Prostate gland (tissue), 2 donors: ENCODE data around the gene CREBZF. TPM values are rescaled to one million over a fixed set of nuclear protein-coding genes. Genes with fewer than 3 reads are reported as not detected.

Source experiments
- DNase-seq: peaks from one replicate; pipeline ENCODE4 v3.0.0-alpha.2; 2019; ENCODE audit warnings: low spot score
- H3K27ac ChIP-seq, 2 donors: fragments of 200-600 bp; sonication (generic); 2 replicates each; pipeline ENCODE4 v1.5.1; 2017 to 2019
- H3K27me3 ChIP-seq: fragments of 200-600 bp; sonication (generic); replicated peaks from 2 replicates; pipeline ENCODE4 v1.5.1; 2019; ENCODE audit not compliant: insufficient read depth
- H3K36me3 ChIP-seq, 2 donors: fragments of 200-600 bp; sonication (generic); 1 replicate in 1 of 2; 2 replicates in 1 of 2; pipeline versions ENCODE4 v1.5.1 to v1.8.1; 2017 to 2019
- H3K4me1 ChIP-seq: fragments of 200-600 bp; sonication (generic); replicated peaks from 2 replicates; pipeline ENCODE4 v1.5.1; 2019
- H3K4me3 ChIP-seq, 2 donors: fragments of 200-600 bp; sonication (generic); 2 replicates each; pipeline ENCODE4 v1.5.1; 2017 to 2019
- H3K9me3 ChIP-seq: fragments of 200-600 bp; sonication (generic); 2 replicates; pipeline ENCODE4 v1.5.1; 2017
- POLR2A ChIP-seq: fragments of 450-650 bp; IDR thresholded peaks from one replicate; pipeline ENCODE4 v1.6.1; 2016; ENCODE audit warnings: antibody characterized with exemption, mild to moderate bottlenecking
- POLR2AphosphoS5 ChIP-seq: sonication (generic); formaldehyde crosslinking; IDR thresholded peaks from one replicate; pipeline ENCODE4 v1.6.1; 2017; ENCODE audit warnings: antibody characterized with exemption
- WGBS: methylation state at CpG from one replicate; pipeline ENCODE4 v1.1.5; 2018; 5-methylcytosine and 5-hydroxymethylcytosine counted together
- intact Hi-C: fragments of 100-400 bp; cut with DNase I; formaldehyde crosslinking; loops from one replicate; pipeline ENCODE4 v1.14.2; 2022
- total RNA-seq, 2 donors: library from RNA; depleted of rRNA; stranded (reverse); fragments of >200 nt; gene quantifications; one replicate each; pipeline ENCODE4 v1.1.0, GENCODE V29; 2016
- TF ChIP-seq, protein P1 (sequence below), 4 experiments: fragments of 200-600 bp in 2 of 4; fragments of 450-650 bp in 2 of 4; sonication (generic) in 2 of 4; IDR thresholded peaks; 1 replicate in 3 of 4; 2 replicates in 1 of 4; pipeline ENCODE4 v1.5.1; 2016 to 2019; ENCODE audit warnings: antibody characterized with exemption in 4 of 4, mild to moderate bottlenecking in 2 of 4, moderate library complexity in 2 of 4

Gene CREBZF
- total RNA-seq, 2 donors from 2014 or later, result 50.2 to 89.5 TPM

DNA sequence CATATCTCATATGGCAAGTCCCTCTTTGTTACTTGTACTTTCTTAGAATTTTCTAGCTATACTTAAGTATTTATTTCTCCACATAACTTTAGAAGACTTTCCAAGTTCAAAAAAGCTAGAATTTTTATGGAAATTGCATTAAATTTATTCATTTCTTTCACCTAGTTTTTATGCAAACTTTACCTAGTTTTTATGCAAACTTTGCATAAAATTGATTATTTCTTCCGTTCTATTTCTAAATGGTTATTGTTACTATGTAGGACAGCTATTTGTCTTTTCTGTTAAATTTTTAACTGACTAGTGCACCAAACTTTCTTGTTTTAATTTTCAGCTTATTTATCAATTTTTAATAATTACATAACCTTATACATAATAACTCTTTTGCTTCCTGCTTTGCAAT is 3.2 kb upstream of the CREBZF start:
- Histone ChIP-seq H3K27ac (no peak overlapping the region), H3K36me3 (no peaks in the 10 kb centered on the region), H3K9me3 (no peaks in the 10 kb centered on the region), H3K27me3 (no peaks in the 10 kb centered on the region), H3K4me1 (no peaks in the 10 kb centered on the region), H3K4me3 (no peak overlapping the region)
- WGBS, result 97% methylated on average over 1 of the region's 1 CpG
- intact Hi-C loops, result no loop called here
- TF ChIP-seq, protein P1, sequence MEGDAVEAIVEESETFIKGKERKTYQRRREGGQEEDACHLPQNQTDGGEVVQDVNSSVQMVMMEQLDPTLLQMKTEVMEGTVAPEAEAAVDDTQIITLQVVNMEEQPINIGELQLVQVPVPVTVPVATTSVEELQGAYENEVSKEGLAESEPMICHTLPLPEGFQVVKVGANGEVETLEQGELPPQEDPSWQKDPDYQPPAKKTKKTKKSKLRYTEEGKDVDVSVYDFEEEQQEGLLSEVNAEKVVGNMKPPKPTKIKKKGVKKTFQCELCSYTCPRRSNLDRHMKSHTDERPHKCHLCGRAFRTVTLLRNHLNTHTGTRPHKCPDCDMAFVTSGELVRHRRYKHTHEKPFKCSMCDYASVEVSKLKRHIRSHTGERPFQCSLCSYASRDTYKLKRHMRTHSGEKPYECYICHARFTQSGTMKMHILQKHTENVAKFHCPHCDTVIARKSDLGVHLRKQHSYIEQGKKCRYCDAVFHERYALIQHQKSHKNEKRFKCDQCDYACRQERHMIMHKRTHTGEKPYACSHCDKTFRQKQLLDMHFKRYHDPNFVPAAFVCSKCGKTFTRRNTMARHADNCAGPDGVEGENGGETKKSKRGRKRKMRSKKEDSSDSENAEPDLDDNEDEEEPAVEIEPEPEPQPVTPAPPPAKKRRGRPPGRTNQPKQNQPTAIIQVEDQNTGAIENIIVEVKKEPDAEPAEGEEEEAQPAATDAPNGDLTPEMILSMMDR (IDR thresholded peaks at IDR 0.05), result no peak
- TF ChIP-seq POLR2A (no peak), POLR2AphosphoS5 (no peak)
- no peak for DNase-seq

DNA sequence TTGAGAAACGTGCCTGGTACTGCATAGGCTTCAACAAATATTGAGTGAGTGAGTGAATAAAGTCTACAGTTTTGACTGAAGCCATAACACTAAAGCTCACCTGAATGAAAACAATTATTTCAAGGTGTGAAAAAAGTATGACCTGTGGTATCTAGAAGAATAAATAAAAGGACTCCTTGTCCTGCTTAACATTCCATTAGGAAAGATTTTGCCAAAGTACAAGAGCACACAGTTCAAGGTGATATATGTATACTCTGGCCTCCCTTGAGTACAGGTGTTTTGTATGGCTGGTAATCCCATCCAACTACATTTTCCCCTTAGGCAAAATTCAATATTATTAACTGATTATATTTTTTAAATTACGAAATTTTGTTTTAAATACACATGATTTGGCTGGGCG is 1.8 kb upstream of the CREBZF start:
- 86% methylated on average over 3 of the region's 3 CpGs for WGBS
- Histone ChIP-seq H3K4me1 (peaks cover 2% of the 10 kb centered on the region), H3K4me3 (no peak overlapping the region), H3K36me3 (no peaks in the 10 kb centered on the region), H3K27ac (no peak overlapping the region), H3K27me3 (no peaks in the 10 kb centered on the region), H3K9me3 (no peaks in the 10 kb centered on the region)
- intact Hi-C loops, result no loop called here
- TF ChIP-seq, protein P1 (IDR thresholded peaks at IDR 0.05), result no peak
- TF ChIP-seq POLR2AphosphoS5 (no peak), POLR2A (no peak)
- DNase-seq, result no peak

DNA sequence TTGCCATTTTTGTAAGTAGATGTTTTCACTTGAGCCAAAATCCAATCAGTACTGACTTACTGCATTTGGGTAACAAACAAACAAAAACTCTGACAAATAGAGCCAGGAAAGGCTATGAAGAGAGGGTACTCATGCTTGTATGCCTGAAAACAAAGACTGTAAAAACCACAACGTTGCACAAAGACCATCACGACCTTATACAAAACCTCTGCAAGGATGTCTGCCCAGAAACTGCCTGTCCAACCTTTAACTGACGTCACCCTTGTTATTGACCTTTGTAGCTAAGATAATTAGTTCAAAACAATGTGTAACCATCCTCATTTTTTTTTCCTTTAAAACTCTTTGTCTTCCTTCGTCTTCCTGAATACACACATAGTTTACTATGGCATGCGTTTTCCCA is 804 bp upstream of the CREBZF start:
- H3K9me3 ChIP-seq, result no peaks in the 10 kb centered on the region
- H3K27me3 ChIP-seq, result no peaks in the 10 kb centered on the region
- H3K36me3 ChIP-seq, result no peaks in the 10 kb centered on the region
- H3K4me1 ChIP-seq, result peaks cover 2% of the 10 kb centered on the region
- H3K27ac ChIP-seq, result peak overlapping the region; percentile 95 to 98
- intact Hi-C loops, result loop anchor here (2.0 kb wide), 1 partner anchor 37 kb away; the partner anchor contains the start of gene TMEM126B
- DNase-seq, result no peak
- TF ChIP-seq POLR2A (no peak), POLR2AphosphoS5 (no peak)
- TF ChIP-seq, protein P1 (IDR thresholded peaks at IDR 0.05), result no peak
- 73% methylated on average over 5 of the region's 5 CpGs for WGBS
- H3K4me3 ChIP-seq, result peak overlapping the region in 1 of 2 donors; percentile 93

DNA sequence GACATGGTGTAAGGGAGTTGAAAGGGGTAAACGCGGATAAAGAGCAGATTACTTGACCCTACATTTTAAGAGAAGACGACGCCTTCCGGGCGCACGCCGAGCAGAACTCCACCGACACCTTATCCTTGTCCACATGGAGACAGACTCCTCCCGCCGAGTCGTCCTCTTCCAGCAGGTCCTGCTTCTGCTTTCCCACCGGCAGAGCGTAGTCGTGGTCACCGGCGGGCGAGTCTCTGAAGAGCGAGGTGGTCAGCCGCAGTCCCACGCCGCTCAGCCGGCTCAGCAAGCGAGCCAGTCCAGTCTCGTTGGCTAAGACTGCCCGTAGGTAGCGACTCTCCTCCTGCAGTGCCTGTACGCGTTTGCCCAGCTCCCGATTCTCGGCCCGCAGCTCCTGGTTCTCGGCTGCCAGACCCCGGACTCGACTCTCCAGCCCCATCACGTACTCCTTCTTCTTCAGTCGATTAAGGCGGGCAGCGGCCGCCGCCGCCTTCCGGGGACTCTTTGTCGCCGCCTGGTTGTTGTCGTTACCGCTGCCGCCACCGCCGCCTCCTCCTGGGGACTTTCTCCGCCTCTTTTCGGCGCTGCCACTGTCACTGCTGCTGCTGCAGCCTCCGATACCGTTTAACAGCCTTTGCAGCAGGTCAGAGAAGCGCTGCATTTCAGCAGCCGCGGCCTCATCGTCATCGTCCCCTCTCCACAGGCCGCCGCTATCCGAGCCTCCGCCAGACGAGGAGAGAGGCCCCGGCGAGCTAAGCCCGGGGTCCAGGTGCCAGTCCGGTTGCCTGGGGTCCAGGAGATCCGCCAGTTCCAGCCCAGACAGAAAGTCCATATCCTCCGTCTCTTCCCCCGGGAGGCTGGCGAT is 945 bp downstream of the CREBZF start:
- TF ChIP-seq POLR2A, result peak; percentile 34
- TF ChIP-seq, protein P1 (IDR thresholded peaks at IDR 0.05), result peak; percentile 36 to 75 (median 63)
- TF ChIP-seq POLR2AphosphoS5, result peak; percentile 36
- intact Hi-C loops, result loop anchor here (2.0 kb wide), 1 partner anchor 35 kb away; the partner anchor contains the start of gene TMEM126B

More for the DNA sequence above, 945 bp downstream of the CREBZF start:
- H3K4me1 ChIP-seq, result peaks cover 2% of the 10 kb centered on the region
- peak overlapping the region; percentile 95 to 98 for H3K27ac ChIP-seq
- no peaks in the 10 kb centered on the region for H3K9me3 ChIP-seq
- H3K4me3 ChIP-seq, result peak overlapping the region; percentile 78 to 93
- H3K27me3 ChIP-seq, result no peaks in the 10 kb centered on the region
- under 1% methylated on average over 72 of the region's 73 CpGs for WGBS
- peak; percentile 84 for DNase-seq
- H3K36me3 ChIP-seq, result no peaks in the 10 kb centered on the region
